Osteoblast (primary cell): ENCODE data around the gene NEUROD6. TPM values are rescaled to one million over a fixed set of nuclear protein-coding genes. Genes with fewer than 3 reads are reported as not detected.
A peak's percentile ranks its signal among the peaks of the same experiment; 100 is the strongest.

ENCODE experiments used
- DNase-seq: peaks from one replicate; pipeline ENCODE4 v3.0.0; 2011; ENCODE audit warnings: low spot score, mixed read lengths; ENCODE audit not compliant: insufficient read length; ENCODE audit errors: missing footprints
- H2AFZ ChIP-seq: 2 replicates; pipeline ENCODE4 v1.6.0; 2011; ENCODE audit warnings: mild to moderate bottlenecking, low read length
- H3K27ac ChIP-seq: 2 replicates; pipeline ENCODE4 v1.5.1; 2011; ENCODE audit warnings: mild to moderate bottlenecking, low read depth, low read length, moderate library complexity
- H3K27me3 ChIP-seq: 2 replicates; pipeline ENCODE4 v1.6.0; 2012; ENCODE audit warnings: mild to moderate bottlenecking, control low read depth, inconsistent platforms, low read length, moderate library complexity; ENCODE audit not compliant: insufficient read depth
- H3K36me3 ChIP-seq: 2 replicates; pipeline ENCODE4 v1.5.1; 2011; ENCODE audit warnings: mild to moderate bottlenecking, low read length, control low read depth, moderate library complexity; ENCODE audit not compliant: insufficient read depth
- H3K4me1 ChIP-seq: 2 replicates; pipeline ENCODE4 v1.5.1; 2011; ENCODE audit warnings: mild to moderate bottlenecking, low read length, control low read depth, moderate library complexity; ENCODE audit not compliant: insufficient read depth
- H3K4me2 ChIP-seq: 2 replicates; pipeline ENCODE4 v1.6.0; 2011; ENCODE audit warnings: mild to moderate bottlenecking, low read length; ENCODE audit not compliant: insufficient read depth
- H3K4me3 ChIP-seq: fragments of 200-600 bp; sonication (generic); 3 replicates; pipeline ENCODE4 v1.5.1; 2012; ENCODE audit warnings: mild to moderate bottlenecking, low read length, inconsistent platforms; ENCODE audit not compliant: insufficient read depth
- H3K79me2 ChIP-seq: 2 replicates; pipeline ENCODE4 v1.6.0; 2012; ENCODE audit warnings: mild to moderate bottlenecking, low read length, control low read depth, inconsistent platforms; ENCODE audit not compliant: insufficient read depth
- H3K9me3 ChIP-seq: 2 replicates; pipeline ENCODE4 v1.5.1; 2011; ENCODE audit warnings: low read depth, low read length, control low read depth
- H4K20me1 ChIP-seq: 2 replicates; pipeline ENCODE4 v1.6.0; 2012; ENCODE audit warnings: mild to moderate bottlenecking, low read length, control low read depth; ENCODE audit not compliant: insufficient read depth
- total RNA-seq: library from RNA; depleted of rRNA; stranded (reverse); fragments of >200 nt; gene quantifications from 2 replicates; pipeline ENCODE4 v1.2.3, GENCODE V29; 2012
- TF ChIP-seq, protein P1 (sequence below): IDR thresholded peaks from 2 replicates; pipeline ENCODE4 v1.5.1; 2011; ENCODE audit warnings: mild to moderate bottlenecking, low read depth, low read length, moderate library complexity; ENCODE audit errors: extremely low read depth

NEUROD6 gene
- total RNA-seq, 1 donor: not detected

DNA sequence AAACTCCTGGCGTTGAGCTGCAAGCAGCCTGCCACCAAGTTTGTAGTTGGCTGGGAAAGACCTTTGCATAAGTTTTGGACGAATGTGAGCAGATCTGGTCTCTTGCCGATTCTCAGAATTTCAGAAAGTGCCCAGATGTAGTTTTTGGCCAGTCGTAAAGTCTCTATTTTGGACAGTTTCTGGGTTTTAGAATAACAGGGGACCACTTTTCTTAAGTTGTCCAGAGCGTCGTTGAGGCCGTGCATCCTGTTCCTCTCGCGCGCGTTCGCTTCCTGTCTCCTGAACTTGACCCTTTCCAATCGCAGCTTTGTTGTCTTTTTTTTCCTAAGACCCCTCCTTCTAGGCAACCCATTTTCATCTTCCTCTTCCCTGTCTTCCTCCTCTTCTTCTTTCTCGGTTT, 1.8 kb downstream of the NEUROD6 start:
- TF ChIP-seq, protein P1, sequence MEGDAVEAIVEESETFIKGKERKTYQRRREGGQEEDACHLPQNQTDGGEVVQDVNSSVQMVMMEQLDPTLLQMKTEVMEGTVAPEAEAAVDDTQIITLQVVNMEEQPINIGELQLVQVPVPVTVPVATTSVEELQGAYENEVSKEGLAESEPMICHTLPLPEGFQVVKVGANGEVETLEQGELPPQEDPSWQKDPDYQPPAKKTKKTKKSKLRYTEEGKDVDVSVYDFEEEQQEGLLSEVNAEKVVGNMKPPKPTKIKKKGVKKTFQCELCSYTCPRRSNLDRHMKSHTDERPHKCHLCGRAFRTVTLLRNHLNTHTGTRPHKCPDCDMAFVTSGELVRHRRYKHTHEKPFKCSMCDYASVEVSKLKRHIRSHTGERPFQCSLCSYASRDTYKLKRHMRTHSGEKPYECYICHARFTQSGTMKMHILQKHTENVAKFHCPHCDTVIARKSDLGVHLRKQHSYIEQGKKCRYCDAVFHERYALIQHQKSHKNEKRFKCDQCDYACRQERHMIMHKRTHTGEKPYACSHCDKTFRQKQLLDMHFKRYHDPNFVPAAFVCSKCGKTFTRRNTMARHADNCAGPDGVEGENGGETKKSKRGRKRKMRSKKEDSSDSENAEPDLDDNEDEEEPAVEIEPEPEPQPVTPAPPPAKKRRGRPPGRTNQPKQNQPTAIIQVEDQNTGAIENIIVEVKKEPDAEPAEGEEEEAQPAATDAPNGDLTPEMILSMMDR: no peak
- H3K4me2 ChIP-seq: no peak overlapping the region
- no peaks in the 10 kb centered on the region for H4K20me1 ChIP-seq
- H3K79me2 ChIP-seq: no peaks in the 10 kb centered on the region
- H3K4me3 ChIP-seq: no peak overlapping the region
- no peaks in the 10 kb centered on the region for H3K4me1 ChIP-seq
- H2AFZ ChIP-seq: no peak overlapping the region
- peaks cover 13% of the 10 kb centered on the region for H3K27me3 ChIP-seq
- DNase-seq: no peak
- H3K36me3 ChIP-seq: no peaks in the 10 kb centered on the region
- H3K9me3 ChIP-seq: no peaks in the 10 kb centered on the region
- no peak overlapping the region for H3K27ac ChIP-seq

DNA sequence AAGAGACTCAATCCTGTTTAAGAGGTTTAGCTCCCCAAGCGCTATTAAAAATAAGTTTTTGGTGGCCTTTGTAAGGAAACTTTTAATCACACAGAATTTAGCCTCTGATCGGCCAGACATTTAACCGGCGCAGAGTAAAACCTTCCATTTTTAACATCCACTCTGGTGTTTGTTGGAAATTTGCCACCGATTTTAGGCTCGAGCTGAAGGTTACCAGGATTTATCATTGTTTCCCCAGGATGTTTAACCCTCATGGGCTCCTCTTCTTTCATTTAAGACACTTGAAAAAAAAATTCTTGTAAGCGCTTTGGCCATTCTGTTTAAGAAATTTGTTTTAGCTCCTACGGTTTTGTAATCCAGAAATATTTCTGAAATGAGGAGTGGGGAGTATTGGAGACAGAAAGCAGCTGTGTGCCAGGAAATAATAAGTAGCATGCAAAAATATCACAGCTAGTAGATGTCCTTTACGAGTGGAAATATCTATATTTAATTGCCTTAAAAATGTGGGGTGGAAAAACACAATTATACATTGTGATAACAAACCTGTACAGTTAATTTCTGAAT, 3.4 kb downstream of the NEUROD6 start:
- Histone ChIP-seq H3K27me3 (peaks cover 13% of the 10 kb centered on the region), H3K27ac (no peak overlapping the region), H3K4me1 (no peaks in the 10 kb centered on the region), H3K9me3 (no peaks in the 10 kb centered on the region), H3K4me2 (no peak overlapping the region), H2AFZ (no peak overlapping the region), H4K20me1 (no peaks in the 10 kb centered on the region), H3K79me2 (no peaks in the 10 kb centered on the region), H3K4me3 (no peak overlapping the region), H3K36me3 (no peaks in the 10 kb centered on the region)
- DNase-seq: no peak
- TF ChIP-seq, protein P1: no peak

DNA sequence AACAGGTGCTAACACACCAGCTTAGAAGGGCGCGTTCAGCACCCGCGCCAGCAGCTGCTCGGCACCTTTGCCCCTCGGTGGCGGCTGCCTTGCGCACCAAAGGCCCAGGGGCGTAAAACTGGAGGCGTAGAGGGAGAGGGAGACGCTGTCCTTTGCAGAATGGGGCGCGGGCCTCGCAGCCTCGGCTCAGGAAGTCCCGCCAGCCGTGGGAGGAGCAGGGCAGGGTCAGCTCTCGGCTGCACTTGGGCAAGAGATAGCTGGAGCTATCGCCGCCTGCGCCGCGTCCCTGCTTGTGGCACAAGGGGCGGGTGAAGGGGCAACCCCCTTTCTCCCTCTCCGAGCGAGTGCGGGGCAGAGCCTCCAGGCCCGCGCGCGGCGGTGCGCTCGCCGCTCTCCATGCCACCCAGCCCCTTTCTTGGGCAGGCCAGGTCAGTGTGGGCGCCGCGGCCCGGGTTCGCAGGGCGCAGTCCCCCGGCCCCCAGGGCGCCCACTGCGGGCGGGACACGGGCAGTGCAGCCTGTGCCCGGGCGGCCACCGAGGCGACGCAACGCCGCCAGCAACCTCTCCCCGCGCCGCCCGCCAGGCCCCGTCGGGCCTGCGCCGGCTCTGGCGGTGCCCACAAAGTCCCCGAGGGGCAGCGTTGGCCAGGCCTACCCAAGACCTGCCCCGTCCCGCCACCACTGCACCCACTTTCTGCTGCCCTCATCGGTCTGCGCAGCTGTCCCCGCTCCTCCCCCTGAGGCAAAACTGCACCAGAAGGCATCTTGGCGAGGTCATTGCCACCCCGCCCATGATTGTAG, 4.1 kb downstream of the NEUROD6 start:
- H3K27me3 ChIP-seq: peaks cover 13% of the 10 kb centered on the region
- no peaks in the 10 kb centered on the region for H4K20me1 ChIP-seq
- H3K9me3 ChIP-seq: no peaks in the 10 kb centered on the region
- DNase-seq: no peak
- H3K4me1 ChIP-seq: no peaks in the 10 kb centered on the region
- H3K4me3 ChIP-seq: no peak overlapping the region
- H3K27ac ChIP-seq: no peak overlapping the region
- H2AFZ ChIP-seq: no peak overlapping the region
- TF ChIP-seq, protein P1: no peak
- H3K79me2 ChIP-seq: no peaks in the 10 kb centered on the region
- H3K4me2 ChIP-seq: no peak overlapping the region
- no peaks in the 10 kb centered on the region for H3K36me3 ChIP-seq

DNA sequence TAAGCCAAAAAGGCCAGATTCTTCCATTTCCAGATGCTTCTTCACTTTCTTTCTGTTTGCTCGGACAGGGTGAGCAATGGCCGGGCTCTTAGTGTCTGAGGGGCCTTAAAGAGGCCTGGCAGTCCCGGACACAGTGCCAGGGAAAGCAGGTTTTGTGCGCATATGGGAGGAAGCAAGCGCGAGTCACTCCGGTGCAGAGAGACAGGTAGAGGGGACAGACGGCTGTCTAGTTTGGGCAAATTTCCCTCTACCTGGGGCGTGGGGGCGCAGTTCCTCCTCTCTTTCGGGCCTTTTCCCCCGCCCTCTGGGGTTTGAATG, 4.7 kb downstream of the NEUROD6 start:
- Histone ChIP-seq H3K4me2 (no peak overlapping the region), H3K27me3 (peaks cover 13% of the 10 kb centered on the region)
- peak; percentile 57 for DNase-seq

More for the DNA sequence above, 4.7 kb downstream of the NEUROD6 start:
- Histone ChIP-seq H3K4me3 (no peak overlapping the region), H2AFZ (no peak overlapping the region), H4K20me1 (no peaks in the 10 kb centered on the region), H3K9me3 (no peaks in the 10 kb centered on the region), H3K27ac (no peak overlapping the region), H3K79me2 (no peaks in the 10 kb centered on the region), H3K36me3 (no peaks in the 10 kb centered on the region), H3K4me1 (no peaks in the 10 kb centered on the region)
- TF ChIP-seq, protein P1: no peak
